K562 (cell line): Measurements from ENCODE around the gene PIK3C2G. TPM values are rescaled to one million over a fixed set of nuclear protein-coding genes. Genes with fewer than 3 reads are reported as not detected.

Source experiments
- ATAC-seq: fragments of 200-7000 bp; cut with Tn5 transposase; 3 replicates; pipeline ENCODE4 v1.9.1; 2020; ENCODE audit warnings: moderate library complexity
- BruUV-seq: library from RNA; stranded (reverse); fragments of 400-500 nt; replicated peaks from 2 replicates; lab custom pipeline; 2021; lab: Mats Ljungman, UMichigan
- CTCF ChIA-PET: fragments of 300-600 bp; formaldehyde crosslinking; extraction: SDS; loops from one replicate; lab custom pipeline; 2021; ENCODE audit warnings: low intra/inter-chr PET ratio; lab: Yijun Ruan, JAX
- POLR2A ChIA-PET: fragments of 300-600, 350-650 bp; sonication (Branson Sonifier 250); formaldehyde crosslinking; extraction: SDS; loops from one replicate; lab custom pipeline; 2021; ENCODE audit warnings: antibody characterized with exemption, inconsistent platforms; lab: Yijun Ruan, JAX
- DNase-seq, 4 experiments: peaks; one replicate each; pipeline versions ENCODE4 v3.0.0 to v3.0.0-alpha.2; 2011 to 2018; ENCODE audit warnings: low spot score in 3 of 4, mixed read lengths in 3 of 4; ENCODE audit errors: extremely low read depth in 1 of 4
- FAIRE-seq: peaks from 2 replicates; lab custom pipeline; 2011; peaks lifted over from hg19 to GRCh38; lab: Jason Lieb, UNC
- H2AFZ ChIP-seq: 2 replicates; pipeline ENCODE4 v1.6.0; 2011; ENCODE audit warnings: low read depth, low read length, control low read depth, inconsistent platforms
- H3K27ac ChIP-seq: fragments of 200-600 bp; 3 replicates; pipeline ENCODE4 v1.8.0; 2011; ENCODE audit warnings: low read depth, mild to moderate bottlenecking, control low read depth, inconsistent platforms, low read length, moderate library complexity, mixed read lengths; ENCODE audit errors: extremely low read depth
- H3K27me3 ChIP-seq, 2 experiments: fragments of 300-600 bp in 1 of 2; 2 replicates in 1 of 2; 3 replicates in 1 of 2; pipeline versions ENCODE4 v1.6.0 to v1.8.0; 2011; ENCODE audit warnings: inconsistent platforms in 2 of 2, low read length in 2 of 2, mild to moderate bottlenecking in 1 of 2, mixed read lengths in 1 of 2, moderate library complexity in 1 of 2; ENCODE audit not compliant: control insufficient read depth in 2 of 2, insufficient read depth in 2 of 2
- H3K36me3 ChIP-seq: fragments of 300-600 bp; 3 replicates; pipeline ENCODE4 v1.8.0; 2011; ENCODE audit warnings: mild to moderate bottlenecking, low read length, inconsistent platforms; ENCODE audit not compliant: control insufficient read depth, insufficient read depth
- H3K4me1 ChIP-seq, 2 experiments: fragments of 200-600 bp in 1 of 2; replicated peaks in 1 of 2; 2 replicates in 1 of 2; 3 replicates in 1 of 2; pipeline versions ENCODE4 v1.5.1 to v1.8.0; 2011; ENCODE audit warnings: inconsistent platforms in 2 of 2, low read length in 2 of 2, mild to moderate bottlenecking in 1 of 2, mixed read lengths in 1 of 2, moderate library complexity in 1 of 2; ENCODE audit not compliant: control insufficient read depth in 2 of 2, insufficient read depth in 2 of 2
- H3K4me2 ChIP-seq: 2 replicates; pipeline ENCODE4 v1.6.1; 2011; ENCODE audit warnings: low read length, control low read depth, inconsistent platforms, mixed read lengths; ENCODE audit not compliant: insufficient read depth
- H3K4me3 ChIP-seq: fragments of 200-600 bp; sonication (generic), shearing (Covaris generic); 2 replicates; pipeline ENCODE4 v1.5.1; 2016; ENCODE audit warnings: control low read depth, inconsistent platforms
- H3K79me2 ChIP-seq: fragments of 200-600 bp; 3 replicates; pipeline ENCODE4 v1.8.0; 2011; ENCODE audit warnings: low read length, inconsistent platforms; ENCODE audit not compliant: control insufficient read depth, insufficient read depth
- H3K9ac ChIP-seq, 2 experiments: 2 replicates each; pipeline versions ENCODE4 v1.6.0 to v1.6.1; 2011; ENCODE audit warnings: low read depth in 2 of 2, low read length in 2 of 2, control low read depth in 1 of 2, inconsistent platforms in 1 of 2, mild to moderate bottlenecking in 1 of 2, mixed read lengths in 1 of 2; ENCODE audit not compliant: insufficient read depth in 1 of 2
- H3K9me1 ChIP-seq: one replicate; pipeline ENCODE4 v1.6.0; 2011; ENCODE audit warnings: inconsistent platforms, mild to moderate bottlenecking, low read length, moderate library complexity; ENCODE audit not compliant: control insufficient read depth, insufficient read depth
- H3K9me3 ChIP-seq: replicated peaks from 2 replicates; pipeline ENCODE4 v1.5.1; 2011; ENCODE audit warnings: low read depth, low read length, inconsistent platforms; ENCODE audit not compliant: control insufficient read depth, insufficient read depth
- H4K20me1 ChIP-seq: replicated peaks from 2 replicates; pipeline ENCODE4 v1.6.1; 2011; ENCODE audit warnings: low read length, inconsistent platforms, mixed read lengths; ENCODE audit not compliant: control insufficient read depth, insufficient read depth
- ADNP ChIP-seq: fragments of 200-800 bp; sonication (Bioruptor generic); IDR thresholded peaks from 2 replicates; pipeline ENCODE4 v1.6.1; 2016; ENCODE audit warnings: missing genetic modification characterization, missing compliant biosample characterization
- CBFA2T3 ChIP-seq: fragments of 450-650 bp; IDR thresholded peaks from 2 replicates; pipeline ENCODE4 v1.6.1; 2017
- CBX1 ChIP-seq: sonication (generic); IDR thresholded peaks from 2 replicates; pipeline ENCODE4 v1.6.1; 2016; ENCODE audit warnings: antibody characterized with exemption, low read depth, mild to moderate bottlenecking
- CHD2 ChIP-seq: IDR thresholded peaks from 2 replicates; pipeline ENCODE4 v1.6.1; 2011; ENCODE audit warnings: low read depth, low read length
- MEF2D ChIP-seq: conservative IDR thresholded peaks from 2 replicates; pipeline ENCODE4 v1.6.1; 2016; ENCODE audit warnings: low read depth, missing genetic modification characterization, missing compliant biosample characterization
- NCOA1 ChIP-seq: fragments of 450-650 bp; IDR thresholded peaks from 2 replicates; pipeline ENCODE4 v1.6.1; 2016; ENCODE audit warnings: low read depth
- NFIC ChIP-seq: fragments of 450-650 bp; IDR thresholded peaks from 2 replicates; pipeline ENCODE4 v1.6.1; 2017; ENCODE audit warnings: mild to moderate bottlenecking, inconsistent platforms
- PCBP1 ChIP-seq: fragments of 200-400 bp; formaldehyde crosslinking; IDR thresholded peaks from 2 replicates; pipeline ENCODE4 v1.6.1; 2018; ENCODE audit warnings: mild to moderate bottlenecking, low read depth, low read length; ENCODE audit not compliant: poor library complexity, severe bottlenecking
- POLR3A ChIP-seq: IDR thresholded peaks from 2 replicates; pipeline ENCODE4 v1.6.1; 2011; ENCODE audit warnings: borderline replicate concordance, mild to moderate bottlenecking, moderate library complexity; ENCODE audit not compliant: insufficient read length, insufficient read depth; ENCODE audit errors: extremely low read depth
- RCOR1 ChIP-seq, 2 experiments: IDR thresholded peaks; 2 replicates each; pipeline ENCODE4 v1.6.1; 2012; ENCODE audit warnings: low read depth in 2 of 2, low read length in 2 of 2, borderline replicate concordance in 1 of 2, improper control_type of control experiment in 1 of 2
- SP2 ChIP-seq: IDR thresholded peaks from 2 replicates; pipeline ENCODE4 v1.6.1; 2011; ENCODE audit warnings: mild to moderate bottlenecking, low read depth, low read length, moderate library complexity; ENCODE audit not compliant: poor library complexity, severe bottlenecking; ENCODE audit errors: extremely low read depth
- STAT6 ChIP-seq: sonication (generic); formaldehyde crosslinking; IDR thresholded peaks from 2 replicates; pipeline ENCODE4 v1.8.1; 2023; ENCODE audit warnings: mild to moderate bottlenecking, missing genetic modification reagents
- USF2 ChIP-seq: sonication (generic); formaldehyde crosslinking; IDR thresholded peaks from 2 replicates; pipeline ENCODE4 v1.5.0; 2020; ENCODE audit warnings: missing genetic modification reagents
- ZNF134 ChIP-seq: fragments of 250-450 bp; sonication (Bioruptor Pico); conservative IDR thresholded peaks from 2 replicates; pipeline ENCODE4 v1.4.0; 2020
- ZNF347 ChIP-seq: fragments of 450-650 bp; formaldehyde crosslinking; IDR thresholded peaks from 2 replicates; pipeline ENCODE4 v1.4.0; 2020; ENCODE audit warnings: low read depth, mild to moderate bottlenecking, moderate library complexity
- ZNF384 ChIP-seq: IDR thresholded peaks from 2 replicates; pipeline ENCODE4 v1.6.1; 2012; ENCODE audit warnings: low read depth, low read length, improper control_type of control experiment
- WGBS: fragments of 100-300 bp; shearing (Covaris generic); methylation state at CpG from one replicate; pipeline ENCODE4 v1.1.6; 2016; ENCODE audit warnings: low coverage, mixed read lengths; ENCODE audit not compliant: insufficient coverage; ENCODE audit errors: missing lambda C conversion rate; 5-methylcytosine and 5-hydroxymethylcytosine counted together
- in situ Hi-C: fragments of 300-500 bp; cut with MboI; formaldehyde crosslinking; loops from 4 replicates; pipeline ENCODE4 v1.15.0; 2018; ENCODE audit warnings: inconsistent platforms, mixed read lengths
- intact Hi-C: fragments of 100-400 bp; cut with micrococcal nuclease; formaldehyde crosslinking; loops from 2 replicates; pipeline ENCODE4 v1.14.2; 2022
- polyA plus RNA-seq, 8 experiments: library from polyadenylated mRNA; depleted of rRNA in 4 of 8; stranded (reverse) in 5 of 8; unstranded in 3 of 8; fragments of >200 nt; fragmentation: Nextera tagmentation in 2 of 8; fragmentation: Illumina TruSeq in 1 of 8; extraction: Ambion mirVana in 2 of 8; extraction: Trizol in 1 of 8; gene quantifications; 2 replicates each; pipeline versions ENCODE4 v1.2.1 to v1.2.3, GENCODE V29; 2011 to 2014; ENCODE audit warnings: inconsistent platforms in 1 of 8, missing spikeins in 1 of 8
- total RNA-seq, 7 experiments: library from RNA; depleted of rRNA in 6 of 7; stranded (reverse); fragments of >200 nt in 6 of 7; fragmentation: Illumina TruSeq in 2 of 7; extraction: Trizol in 2 of 7; gene quantifications; 2 replicates each; pipeline versions ENCODE4 v1.2.1 to v1.2.3, GENCODE V29; 2011 to 2021; ENCODE audit warnings: low replicate concordance in 1 of 7

Gene PIK3C2G
- total and polyA plus RNA-seq, 9 of the 15 experiments (the other 6 are each of a cell fraction or from before 2014, with no cell fraction given) = not detected

GRCh38 chr12:18629445-18629844 lies 368.1 kb downstream of the PIK3C2G start:
- H3K9me3 ChIP-seq = no peaks in the 10 kb centered on the region
- POLR2A ChIA-PET = no interaction called here
- no peaks in the 10 kb centered on the region for H3K79me2 ChIP-seq
- no peak overlapping the region for H3K4me3 ChIP-seq
- H4K20me1 ChIP-seq = no peaks in the 10 kb centered on the region
- no TSS peak for BruUV-seq
- H3K27ac ChIP-seq = no peak overlapping the region
- no peak for DNase-seq
- no peak overlapping the region for H3K4me2 ChIP-seq
- intact Hi-C loops = no loop called here
- in situ Hi-C loops = no loop called here
- ATAC-seq = no peak
- H3K36me3 ChIP-seq = no peaks in the 10 kb centered on the region
- H3K9ac ChIP-seq = no peak overlapping the region
- no peak for TF ChIP-seq SP2
- TF ChIP-seq ZNF134 (CRISPR knock-in tag) = no peak
- TF ChIP-seq CHD2 = no peak
- TF ChIP-seq CBX1 = no peak
- no peak for TF ChIP-seq USF2 (CRISPR knock-in tag)
- no peak for TF ChIP-seq NCOA1
- no peak for TF ChIP-seq ADNP (tag)
- no peak for TF ChIP-seq NFIC
- TF ChIP-seq MEF2D = no peak
- TF ChIP-seq PCBP1 = no peak
- no peak for TF ChIP-seq RCOR1 (IDR thresholded peaks at IDR 0.05; ENCODE audit: borderline replicate concordance in 1 of 2, low read depth in 2 of 2, low read length in 2 of 2)
- TF ChIP-seq POLR3A = no peak
- TF ChIP-seq ZNF384 = no peak
- no peak for TF ChIP-seq STAT6 (CRISPR knock-in tag)
- no peak for TF ChIP-seq ZNF347 (CRISPR knock-in tag)
- TF ChIP-seq CBFA2T3 = no peak
- CTCF ChIA-PET = no interaction called here
- WGBS = 20% methylated on average over 2 of the region's 2 CpGs
- no peaks in the 10 kb centered on the region for H3K9me1 ChIP-seq
- no peaks in the 10 kb centered on the region for H3K4me1 ChIP-seq
- no peak for FAIRE-seq
- no peak overlapping the region for H2AFZ ChIP-seq
- H3K27me3 ChIP-seq = no peaks in the 10 kb centered on the region
